ENCODE measurements around the gene PNPLA7.
"Not testable (repeated sequence)": the region's sequence is repeated elsewhere in the genome, so short reads cannot be mapped to it uniquely, and the experiment has no call there.

The PNPLA7 gene

GRCh38 chr9:137511758-137512463, 38.3 kb downstream of the PNPLA7 start:
- DNase-seq, result no peak

GRCh38 chr9:137511126-137511525, 39.1 kb downstream of the PNPLA7 start:
- not testable (repeated sequence) for DNase-seq

- no peak for DNase-seq
Observed at GRCh38 chr9:137509198-137509597, 41.0 kb downstream of the PNPLA7 start.

- no peak for DNase-seq
Observed at GRCh38 chr9:137506702-137507171, 43.5 kb downstream of the PNPLA7 start.

- no peak for DNase-seq
Observed at GRCh38 chr9:137506274-137506673, 43.9 kb downstream of the PNPLA7 start.

GRCh38 chr9:137505421-137506140, 44.6 kb downstream of the PNPLA7 start:
- DNase-seq, result no peak

- DNase-seq, result no peak
Observed at GRCh38 chr9:137504432-137504777, 45.8 kb downstream of the PNPLA7 start.

- no peak for DNase-seq
Observed at GRCh38 chr9:137502008-137502911, 47.9 kb downstream of the PNPLA7 start.

GRCh38 chr9:137501457-137501856, 48.7 kb downstream of the PNPLA7 start:
- no peak for DNase-seq

GRCh38 chr9:137500666-137501397, 49.4 kb downstream of the PNPLA7 start:
- DNase-seq, result no peak

GRCh38 chr9:137499858-137500661, 50.1 kb downstream of the PNPLA7 start:
- DNase-seq, result no peak

- no peak for DNase-seq
Observed at GRCh38 chr9:137499416-137499815, 50.8 kb downstream of the PNPLA7 start.

GRCh38 chr9:137498720-137499150, 51.5 kb downstream of the PNPLA7 start:
- no peak for DNase-seq

- no peak for DNase-seq
Observed at GRCh38 chr9:137497921-137498719, 52.1 kb downstream of the PNPLA7 start.

GRCh38 chr9:137496601-137497375, 53.4 kb downstream of the PNPLA7 start:
- DNase-seq, result no peak

GRCh38 chr9:137494550-137495351, 55.5 kb downstream of the PNPLA7 start:
- no peak for DNase-seq

- DNase-seq, result peak; percentile 33
Observed at GRCh38 chr9:137494104-137494544, 56.1 kb downstream of the PNPLA7 start.

GRCh38 chr9:137493364-137494103, 56.7 kb downstream of the PNPLA7 start:
- no peak for DNase-seq

Data from CD4-positive, alpha-beta T cell treated with Interleukin-15 for 1 hour (primary cell).